H1 (cell line): ENCODE measurements around the gene ZNF366. TPM values are rescaled to one million over a fixed set of nuclear protein-coding genes. Genes with fewer than 3 reads are reported as not detected.

Source experiments
- GABPA ChIP-seq: IDR thresholded peaks from 2 replicates; pipeline ENCODE4 v1.6.1; 2011; ENCODE audit warnings: mild to moderate bottlenecking, low read length, moderate library complexity, borderline replicate concordance; ENCODE audit not compliant: insufficient read depth
- polyA plus RNA-seq, 7 experiments: library from polyadenylated mRNA; depleted of rRNA in 3 of 7; stranded (reverse) in 5 of 7; unstranded in 2 of 7; fragments of >200 nt in 5 of 7; fragments of 200-250 nt in 2 of 7; gene quantifications; 1 replicate in 5 of 7; 2 replicates in 1 of 7; 4 replicates in 1 of 7; pipeline versions ENCODE4 v1.2.1 to v1.2.3, GENCODE V29; 2011 to 2013; ENCODE audit warnings: missing spikeins in 2 of 7, mixed read lengths in 2 of 7
- total RNA-seq: library from RNA; stranded (reverse); fragmentation: NEBNext Ultra II Directional; extraction: Animal tissue kit (Norgen Biotek cat#: 25700); gene quantifications from 2 replicates; pipeline ENCODE4 v1.2.1, GENCODE V29; 2021
- TF ChIP-seq, protein P1 (sequence below): fragments of 300-600 bp; sonication (generic); IDR thresholded peaks from 2 replicates; pipeline ENCODE4 v1.7.1; 2012; ENCODE audit warnings: low read length, moderate library complexity, mild to moderate bottlenecking, inconsistent platforms; ENCODE audit not compliant: insufficient replicate concordance
- TF ChIP-seq, protein P2 (sequence below), 3 experiments: IDR thresholded peaks; 1 replicate in 2 of 3; 2 replicates in 1 of 3; pipeline versions ENCODE4 v1.5.1 to v1.6.1; 2011; ENCODE audit warnings: low read length in 3 of 3, mild to moderate bottlenecking in 3 of 3, inconsistent platforms in 2 of 3, low read depth in 1 of 3, moderate library complexity in 1 of 3; ENCODE audit not compliant: insufficient read depth in 1 of 3; ENCODE audit errors: control extremely low read depth in 1 of 3

ZNF366 gene
- total and polyA plus RNA-seq, 2 of the 8 experiments (the other 6 are each of a cell fraction or from before 2014, with no cell fraction given), result not detected

DNA sequence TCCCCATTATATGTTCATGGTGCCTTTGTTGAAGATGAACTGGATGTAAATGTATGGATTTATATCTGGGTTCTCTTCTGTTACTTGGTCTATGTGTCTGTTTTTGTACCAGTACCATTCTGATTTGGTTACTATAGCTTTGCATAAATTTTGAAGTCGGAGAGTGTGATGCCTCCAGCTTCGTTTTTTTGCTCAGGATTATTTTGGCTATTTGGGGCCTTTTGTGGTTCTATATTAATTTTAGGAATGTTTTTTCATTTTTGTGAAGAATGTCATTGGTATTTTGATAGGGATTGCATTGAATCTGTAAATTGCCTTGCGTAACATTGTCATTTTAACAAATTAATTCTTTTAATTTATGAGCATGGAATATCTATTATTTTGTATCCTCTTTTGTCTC lies 36.6 kb upstream of the ZNF366 start (continued):
- TF ChIP-seq, protein P1, sequence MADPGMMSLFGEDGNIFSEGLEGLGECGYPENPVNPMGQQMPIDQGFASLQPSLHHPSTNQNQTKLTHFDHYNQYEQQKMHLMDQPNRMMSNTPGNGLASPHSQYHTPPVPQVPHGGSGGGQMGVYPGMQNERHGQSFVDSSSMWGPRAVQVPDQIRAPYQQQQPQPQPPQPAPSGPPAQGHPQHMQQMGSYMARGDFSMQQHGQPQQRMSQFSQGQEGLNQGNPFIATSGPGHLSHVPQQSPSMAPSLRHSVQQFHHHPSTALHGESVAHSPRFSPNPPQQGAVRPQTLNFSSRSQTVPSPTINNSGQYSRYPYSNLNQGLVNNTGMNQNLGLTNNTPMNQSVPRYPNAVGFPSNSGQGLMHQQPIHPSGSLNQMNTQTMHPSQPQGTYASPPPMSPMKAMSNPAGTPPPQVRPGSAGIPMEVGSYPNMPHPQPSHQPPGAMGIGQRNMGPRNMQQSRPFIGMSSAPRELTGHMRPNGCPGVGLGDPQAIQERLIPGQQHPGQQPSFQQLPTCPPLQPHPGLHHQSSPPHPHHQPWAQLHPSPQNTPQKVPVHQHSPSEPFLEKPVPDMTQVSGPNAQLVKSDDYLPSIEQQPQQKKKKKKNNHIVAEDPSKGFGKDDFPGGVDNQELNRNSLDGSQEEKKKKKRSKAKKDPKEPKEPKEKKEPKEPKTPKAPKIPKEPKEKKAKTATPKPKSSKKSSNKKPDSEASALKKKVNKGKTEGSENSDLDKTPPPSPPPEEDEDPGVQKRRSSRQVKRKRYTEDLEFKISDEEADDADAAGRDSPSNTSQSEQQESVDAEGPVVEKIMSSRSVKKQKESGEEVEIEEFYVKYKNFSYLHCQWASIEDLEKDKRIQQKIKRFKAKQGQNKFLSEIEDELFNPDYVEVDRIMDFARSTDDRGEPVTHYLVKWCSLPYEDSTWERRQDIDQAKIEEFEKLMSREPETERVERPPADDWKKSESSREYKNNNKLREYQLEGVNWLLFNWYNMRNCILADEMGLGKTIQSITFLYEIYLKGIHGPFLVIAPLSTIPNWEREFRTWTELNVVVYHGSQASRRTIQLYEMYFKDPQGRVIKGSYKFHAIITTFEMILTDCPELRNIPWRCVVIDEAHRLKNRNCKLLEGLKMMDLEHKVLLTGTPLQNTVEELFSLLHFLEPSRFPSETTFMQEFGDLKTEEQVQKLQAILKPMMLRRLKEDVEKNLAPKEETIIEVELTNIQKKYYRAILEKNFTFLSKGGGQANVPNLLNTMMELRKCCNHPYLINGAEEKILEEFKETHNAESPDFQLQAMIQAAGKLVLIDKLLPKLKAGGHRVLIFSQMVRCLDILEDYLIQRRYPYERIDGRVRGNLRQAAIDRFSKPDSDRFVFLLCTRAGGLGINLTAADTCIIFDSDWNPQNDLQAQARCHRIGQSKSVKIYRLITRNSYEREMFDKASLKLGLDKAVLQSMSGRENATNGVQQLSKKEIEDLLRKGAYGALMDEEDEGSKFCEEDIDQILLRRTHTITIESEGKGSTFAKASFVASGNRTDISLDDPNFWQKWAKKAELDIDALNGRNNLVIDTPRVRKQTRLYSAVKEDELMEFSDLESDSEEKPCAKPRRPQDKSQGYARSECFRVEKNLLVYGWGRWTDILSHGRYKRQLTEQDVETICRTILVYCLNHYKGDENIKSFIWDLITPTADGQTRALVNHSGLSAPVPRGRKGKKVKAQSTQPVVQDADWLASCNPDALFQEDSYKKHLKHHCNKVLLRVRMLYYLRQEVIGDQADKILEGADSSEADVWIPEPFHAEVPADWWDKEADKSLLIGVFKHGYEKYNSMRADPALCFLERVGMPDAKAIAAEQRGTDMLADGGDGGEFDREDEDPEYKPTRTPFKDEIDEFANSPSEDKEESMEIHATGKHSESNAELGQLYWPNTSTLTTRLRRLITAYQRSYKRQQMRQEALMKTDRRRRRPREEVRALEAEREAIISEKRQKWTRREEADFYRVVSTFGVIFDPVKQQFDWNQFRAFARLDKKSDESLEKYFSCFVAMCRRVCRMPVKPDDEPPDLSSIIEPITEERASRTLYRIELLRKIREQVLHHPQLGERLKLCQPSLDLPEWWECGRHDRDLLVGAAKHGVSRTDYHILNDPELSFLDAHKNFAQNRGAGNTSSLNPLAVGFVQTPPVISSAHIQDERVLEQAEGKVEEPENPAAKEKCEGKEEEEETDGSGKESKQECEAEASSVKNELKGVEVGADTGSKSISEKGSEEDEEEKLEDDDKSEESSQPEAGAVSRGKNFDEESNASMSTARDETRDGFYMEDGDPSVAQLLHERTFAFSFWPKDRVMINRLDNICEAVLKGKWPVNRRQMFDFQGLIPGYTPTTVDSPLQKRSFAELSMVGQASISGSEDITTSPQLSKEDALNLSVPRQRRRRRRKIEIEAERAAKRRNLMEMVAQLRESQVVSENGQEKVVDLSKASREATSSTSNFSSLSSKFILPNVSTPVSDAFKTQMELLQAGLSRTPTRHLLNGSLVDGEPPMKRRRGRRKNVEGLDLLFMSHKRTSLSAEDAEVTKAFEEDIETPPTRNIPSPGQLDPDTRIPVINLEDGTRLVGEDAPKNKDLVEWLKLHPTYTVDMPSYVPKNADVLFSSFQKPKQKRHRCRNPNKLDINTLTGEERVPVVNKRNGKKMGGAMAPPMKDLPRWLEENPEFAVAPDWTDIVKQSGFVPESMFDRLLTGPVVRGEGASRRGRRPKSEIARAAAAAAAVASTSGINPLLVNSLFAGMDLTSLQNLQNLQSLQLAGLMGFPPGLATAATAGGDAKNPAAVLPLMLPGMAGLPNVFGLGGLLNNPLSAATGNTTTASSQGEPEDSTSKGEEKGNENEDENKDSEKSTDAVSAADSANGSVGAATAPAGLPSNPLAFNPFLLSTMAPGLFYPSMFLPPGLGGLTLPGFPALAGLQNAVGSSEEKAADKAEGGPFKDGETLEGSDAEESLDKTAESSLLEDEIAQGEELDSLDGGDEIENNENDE, result no peak
- TF ChIP-seq, protein P2, sequence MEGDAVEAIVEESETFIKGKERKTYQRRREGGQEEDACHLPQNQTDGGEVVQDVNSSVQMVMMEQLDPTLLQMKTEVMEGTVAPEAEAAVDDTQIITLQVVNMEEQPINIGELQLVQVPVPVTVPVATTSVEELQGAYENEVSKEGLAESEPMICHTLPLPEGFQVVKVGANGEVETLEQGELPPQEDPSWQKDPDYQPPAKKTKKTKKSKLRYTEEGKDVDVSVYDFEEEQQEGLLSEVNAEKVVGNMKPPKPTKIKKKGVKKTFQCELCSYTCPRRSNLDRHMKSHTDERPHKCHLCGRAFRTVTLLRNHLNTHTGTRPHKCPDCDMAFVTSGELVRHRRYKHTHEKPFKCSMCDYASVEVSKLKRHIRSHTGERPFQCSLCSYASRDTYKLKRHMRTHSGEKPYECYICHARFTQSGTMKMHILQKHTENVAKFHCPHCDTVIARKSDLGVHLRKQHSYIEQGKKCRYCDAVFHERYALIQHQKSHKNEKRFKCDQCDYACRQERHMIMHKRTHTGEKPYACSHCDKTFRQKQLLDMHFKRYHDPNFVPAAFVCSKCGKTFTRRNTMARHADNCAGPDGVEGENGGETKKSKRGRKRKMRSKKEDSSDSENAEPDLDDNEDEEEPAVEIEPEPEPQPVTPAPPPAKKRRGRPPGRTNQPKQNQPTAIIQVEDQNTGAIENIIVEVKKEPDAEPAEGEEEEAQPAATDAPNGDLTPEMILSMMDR (IDR thresholded peaks at IDR 0.05; ENCODE audit: control extremely low read depth in 1 of 3, insufficient read depth in 1 of 3, low read depth in 1 of 3, low read length in 3 of 3), result no peak
- no peak for TF ChIP-seq GABPA
